Measurements from ENCODE around the gene UVSSA. TPM values are rescaled to one million over a fixed set of nuclear protein-coding genes. Genes with fewer than 3 reads are reported as not detected.

UVSSA gene
- total and polyA plus RNA-seq, 5 donors from 2014 or later, result 2.1 to 42.9 (median 4.0) TPM

DNA sequence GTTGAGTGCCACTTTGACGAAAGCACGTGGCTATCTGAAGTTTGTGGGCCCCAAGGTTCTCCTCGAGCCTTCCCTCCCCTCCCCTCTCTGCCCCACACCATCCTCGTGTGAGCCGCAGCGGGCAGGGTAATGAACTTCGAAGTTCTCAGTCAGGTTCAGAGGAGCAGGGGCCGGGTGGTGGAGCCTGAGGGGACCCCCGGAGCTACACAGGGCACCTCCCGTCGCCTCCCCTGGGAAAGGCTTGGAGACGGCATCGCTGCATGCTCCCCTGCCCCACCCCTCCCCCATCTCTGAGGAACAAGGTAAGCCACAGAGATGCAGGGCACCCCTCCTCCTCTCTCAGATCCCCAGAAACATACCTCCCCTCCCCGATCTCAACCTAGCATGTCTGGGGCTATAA lies 62.1 kb downstream of the UVSSA start:
- Mint-ChIP-seq H3K9me3 (peaks cover 0 to 4% (median 0%) of the 10 kb centered on the region in 7 donors), H3K4me3 (no peak overlapping the region), H3K4me1 (peaks cover 0 to 14% (median 4%) of the 10 kb centered on the region in 4 donors), H3K36me3 (no peaks in the 10 kb centered on the region), H3K27me3 (peaks cover 61% of the 10 kb centered on the region), H3K27ac (no peak overlapping the region)
- Histone ChIP-seq H3K4me1 (ENCODE audit: control insufficient read depth, insufficient read depth, low read length, poor library complexity, severe bottlenecking) (peaks cover 2% of the 10 kb centered on the region), H3K27me3 (ENCODE audit: control insufficient read depth, insufficient read depth, low read length) (peaks cover 7% of the 10 kb centered on the region), H3K27ac (ENCODE audit: insufficient read depth, low read length, poor library complexity, severe bottlenecking) (no peak overlapping the region), H3K4me3 (ENCODE audit: low read depth, low read length) (no peak overlapping the region), H3K36me3 (ENCODE audit: control insufficient read depth, insufficient read depth, low read length) (no peaks in the 10 kb centered on the region), H3K9me3 (ENCODE audit: control insufficient read depth in 2 of 2, low read length in 2 of 2) (no peaks in the 10 kb centered on the region)
- no peak for ATAC-seq (ENCODE audit: low read depth in 2 of 2)
- DNase-seq, result no peak

DNA sequence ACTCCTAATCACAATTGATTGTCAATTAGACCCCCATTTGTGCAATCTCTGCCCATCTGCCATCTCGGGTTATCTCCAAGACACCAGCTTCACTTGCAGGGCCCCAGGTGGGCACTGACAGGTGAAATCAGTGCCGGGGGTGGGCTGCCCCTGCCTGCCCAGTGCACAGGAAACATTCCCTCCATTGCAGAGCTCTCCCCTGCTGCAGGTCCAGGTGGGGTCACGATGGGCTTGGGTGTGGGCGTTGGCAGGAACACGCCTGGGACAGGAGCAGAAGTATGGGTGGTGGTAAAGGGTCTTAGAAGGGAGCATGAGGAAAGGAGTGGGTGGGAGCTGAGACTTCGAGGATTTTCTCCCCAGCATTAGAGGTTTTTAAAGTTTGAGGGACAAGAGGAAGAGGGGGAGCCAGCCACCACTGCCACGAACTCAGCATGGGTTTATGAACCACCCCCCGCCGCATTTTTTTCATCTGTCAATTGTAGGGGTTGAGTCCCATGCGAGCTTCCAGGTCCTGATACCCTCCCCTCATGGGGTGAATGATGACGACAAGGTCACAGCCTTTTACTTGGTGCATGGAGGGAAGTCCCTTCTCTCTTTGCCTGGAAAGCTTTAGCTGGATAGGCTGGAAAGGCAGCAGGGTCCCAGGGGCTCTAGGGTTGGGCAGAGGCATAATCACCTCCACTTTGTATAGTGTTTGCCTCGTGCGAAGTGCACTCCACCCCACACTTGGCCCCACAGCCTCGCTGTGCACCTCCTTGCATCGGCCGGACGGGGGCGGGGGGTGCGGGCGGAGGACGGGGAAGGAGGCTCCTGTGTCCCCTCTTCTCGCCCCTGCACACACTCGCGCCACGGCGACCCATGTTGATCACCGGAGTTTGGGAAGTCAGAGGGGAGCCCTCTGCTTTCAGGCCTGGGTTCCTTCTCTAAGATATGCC lies 62.8 kb downstream of the UVSSA start:
- Mint-ChIP-seq H3K27ac (no peak overlapping the region), H3K9me3 (peaks cover 0 to 4% (median 0%) of the 10 kb centered on the region in 7 donors), H3K27me3 (peaks cover 61% of the 10 kb centered on the region), H3K4me3 (peak overlapping the region in 1 of 4 donors; percentile 27), H3K4me1 (peaks cover 0 to 14% (median 4%) of the 10 kb centered on the region in 4 donors), H3K36me3 (no peaks in the 10 kb centered on the region)
- Histone ChIP-seq H3K36me3 (ENCODE audit: control insufficient read depth, insufficient read depth, low read length) (no peaks in the 10 kb centered on the region), H3K27ac (ENCODE audit: insufficient read depth, low read length, poor library complexity, severe bottlenecking) (no peak overlapping the region), H3K27me3 (ENCODE audit: control insufficient read depth, insufficient read depth, low read length) (peaks cover 7% of the 10 kb centered on the region), H3K4me1 (ENCODE audit: control insufficient read depth, insufficient read depth, low read length, poor library complexity, severe bottlenecking) (no peaks in the 10 kb centered on the region), H3K4me3 (ENCODE audit: low read depth, low read length) (no peak overlapping the region), H3K9me3 (ENCODE audit: control insufficient read depth in 2 of 2, low read length in 2 of 2) (no peaks in the 10 kb centered on the region)
- ATAC-seq (ENCODE audit: low read depth in 2 of 2) (no peak), DNase-seq (no peak)

DNA sequence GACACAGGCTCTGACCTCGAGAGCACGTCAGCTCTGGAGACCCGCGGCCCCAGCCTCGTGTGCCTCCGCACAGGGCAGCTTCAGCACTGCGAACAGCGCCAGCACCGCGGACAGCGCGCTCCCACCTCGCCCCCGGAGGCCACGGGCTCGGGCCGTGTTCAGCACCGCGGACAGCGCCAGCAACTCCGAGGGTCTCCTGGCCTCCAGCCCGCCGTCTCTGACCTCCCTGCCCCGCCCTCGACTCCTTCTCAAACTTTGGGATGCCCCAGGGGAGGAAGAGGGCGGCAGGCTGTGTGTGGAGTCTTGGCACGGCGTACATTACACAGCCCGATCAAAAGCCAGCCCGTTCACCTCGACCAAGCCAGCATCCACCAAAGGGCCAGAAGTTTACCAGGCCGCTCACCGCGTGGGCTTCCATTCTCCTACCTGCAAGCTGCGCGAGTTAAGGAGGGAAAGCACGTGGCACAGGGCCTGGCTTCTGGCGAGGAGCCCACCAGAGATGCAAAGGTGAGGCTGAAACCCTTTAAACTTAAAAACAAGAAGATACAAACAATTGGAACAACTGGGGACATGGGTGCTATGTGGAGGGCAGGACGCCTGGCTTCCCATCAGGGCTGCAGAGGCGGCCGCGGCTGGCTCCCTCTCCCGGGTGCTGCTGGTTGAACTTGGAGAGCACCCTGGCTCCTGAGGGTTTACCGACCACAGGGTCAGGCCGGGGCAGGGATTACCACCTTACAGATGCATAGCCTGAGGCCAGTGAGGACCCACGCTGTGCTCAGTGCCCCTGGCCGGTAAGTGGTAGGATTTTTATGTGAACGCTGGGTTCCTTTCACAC lies 63.7 kb downstream of the UVSSA start:
- peaks cover 60% of the 10 kb centered on the region for H3K27me3 Mint-ChIP-seq
- DNase-seq, result peak in 2 of 3 donors; percentile 26 to 28
- Histone ChIP-seq H3K4me1 (ENCODE audit: control insufficient read depth, insufficient read depth, low read length, poor library complexity, severe bottlenecking) (no peaks in the 10 kb centered on the region), H3K27me3 (ENCODE audit: control insufficient read depth, insufficient read depth, low read length) (peaks cover 7% of the 10 kb centered on the region), H3K36me3 (ENCODE audit: control insufficient read depth, insufficient read depth, low read length) (no peaks in the 10 kb centered on the region), H3K9me3 (ENCODE audit: control insufficient read depth in 2 of 2, low read length in 2 of 2) (no peaks in the 10 kb centered on the region), H3K27ac (ENCODE audit: insufficient read depth, low read length, poor library complexity, severe bottlenecking) (no peak overlapping the region), H3K4me3 (ENCODE audit: low read depth, low read length) (no peak overlapping the region)
- H3K4me1 Mint-ChIP-seq, result peaks cover 0 to 14% (median 2%) of the 10 kb centered on the region in 4 donors
- no peak for ATAC-seq (ENCODE audit: low read depth in 2 of 2)
- H3K4me3 Mint-ChIP-seq, result no peak overlapping the region
- H3K27ac Mint-ChIP-seq, result no peak overlapping the region
- peaks cover 0 to 4% (median 0%) of the 10 kb centered on the region in 7 donors for H3K9me3 Mint-ChIP-seq
- no peaks in the 10 kb centered on the region for H3K36me3 Mint-ChIP-seq

GRCh38 chr4:1411436-1412375 lies 64.7 kb downstream of the UVSSA start:
- H3K9me3 ChIP-seq (ENCODE audit: control insufficient read depth in 2 of 2, low read length in 2 of 2), result no peaks in the 10 kb centered on the region
- no peak overlapping the region for H3K27ac Mint-ChIP-seq

GRCh38 chr4:1412376-1413203 lies 65.6 kb downstream of the UVSSA start:
- Mint-ChIP-seq H3K36me3 (no peaks in the 10 kb centered on the region), H3K27ac (no peak overlapping the region), H3K4me3 (no peak overlapping the region), H3K4me1 (peaks cover 0 to 14% (median 2%) of the 10 kb centered on the region in 4 donors), H3K27me3 (peaks cover 61% of the 10 kb centered on the region), H3K9me3 (peaks cover 0 to 7% (median 0%) of the 10 kb centered on the region in 7 donors)
- no peak for ATAC-seq (ENCODE audit: low read depth in 2 of 2)
- no peaks in the 10 kb centered on the region for H3K4me1 ChIP-seq (ENCODE audit: control insufficient read depth, insufficient read depth, low read length, poor library complexity, severe bottlenecking)
- no peak overlapping the region for H3K27ac ChIP-seq (ENCODE audit: insufficient read depth, low read length, poor library complexity, severe bottlenecking)
- H3K27me3 ChIP-seq (ENCODE audit: control insufficient read depth, insufficient read depth, low read length), result peaks cover 7% of the 10 kb centered on the region
- H3K9me3 ChIP-seq (ENCODE audit: control insufficient read depth in 2 of 2, low read length in 2 of 2), result no peaks in the 10 kb centered on the region
- no peaks in the 10 kb centered on the region for H3K36me3 ChIP-seq (ENCODE audit: control insufficient read depth, insufficient read depth, low read length)
- no peak for DNase-seq
- no peak overlapping the region for H3K4me3 ChIP-seq (ENCODE audit: low read depth, low read length)

More at GRCh38 chr4:1411436-1412375, 64.7 kb downstream of the UVSSA start:
- no peak for DNase-seq
- no peaks in the 10 kb centered on the region for H3K4me1 ChIP-seq (ENCODE audit: control insufficient read depth, insufficient read depth, low read length, poor library complexity, severe bottlenecking)
- no peak overlapping the region for H3K4me3 ChIP-seq (ENCODE audit: low read depth, low read length)
- peak overlapping the region in 1 of 4 donors; percentile 46 for H3K4me3 Mint-ChIP-seq
- H3K27me3 ChIP-seq (ENCODE audit: control insufficient read depth, insufficient read depth, low read length), result peaks cover 7% of the 10 kb centered on the region
- no peaks in the 10 kb centered on the region for H3K36me3 ChIP-seq (ENCODE audit: control insufficient read depth, insufficient read depth, low read length)
- H3K27ac ChIP-seq (ENCODE audit: insufficient read depth, low read length, poor library complexity, severe bottlenecking), result no peak overlapping the region
- peaks cover 0 to 17% (median 2%) of the 10 kb centered on the region in 4 donors for H3K4me1 Mint-ChIP-seq
- peaks cover 0 to 7% (median 0%) of the 10 kb centered on the region in 7 donors for H3K9me3 Mint-ChIP-seq
- H3K27me3 Mint-ChIP-seq, result peaks cover 67% of the 10 kb centered on the region
- H3K36me3 Mint-ChIP-seq, result no peaks in the 10 kb centered on the region
- no peak for ATAC-seq (ENCODE audit: low read depth in 2 of 2)

DNA sequence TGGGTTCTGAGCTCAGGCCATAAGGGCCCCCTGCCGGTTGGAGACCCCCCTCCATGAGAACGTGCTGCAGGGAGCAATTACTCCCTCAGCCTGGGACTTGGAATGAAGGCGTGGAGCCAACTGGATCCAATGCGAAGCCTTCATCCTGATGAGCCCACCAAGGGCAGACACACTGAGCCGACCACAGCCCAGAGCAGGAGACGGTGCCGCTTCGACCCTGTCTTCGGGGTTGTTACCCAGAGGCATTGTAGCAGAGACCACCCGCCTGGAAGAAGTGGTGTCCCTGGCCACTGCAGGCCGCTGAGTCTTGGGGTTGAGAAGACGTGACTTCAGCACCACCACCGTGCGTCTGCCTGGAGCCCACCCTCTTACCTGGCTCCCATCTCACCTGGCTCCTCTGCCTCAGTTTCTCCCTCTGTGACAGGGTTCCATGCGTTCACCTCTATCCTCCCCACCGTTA lies 66.2 kb downstream of the UVSSA start:
- no peaks in the 10 kb centered on the region for H3K36me3 Mint-ChIP-seq
- DNase-seq, result no peak
- H3K27me3 Mint-ChIP-seq, result peaks cover 62% of the 10 kb centered on the region
- H3K4me1 Mint-ChIP-seq, result peaks cover 0 to 13% (median 2%) of the 10 kb centered on the region in 4 donors
- H3K9me3 ChIP-seq (ENCODE audit: control insufficient read depth in 2 of 2, low read length in 2 of 2), result no peaks in the 10 kb centered on the region
- no peak for ATAC-seq (ENCODE audit: low read depth in 2 of 2)
- H3K4me3 ChIP-seq (ENCODE audit: low read depth, low read length), result no peak overlapping the region
- H3K27ac ChIP-seq (ENCODE audit: insufficient read depth, low read length, poor library complexity, severe bottlenecking), result no peak overlapping the region
- no peak overlapping the region for H3K4me3 Mint-ChIP-seq
- H3K36me3 ChIP-seq (ENCODE audit: control insufficient read depth, insufficient read depth, low read length), result no peaks in the 10 kb centered on the region
- H3K9me3 Mint-ChIP-seq, result peaks cover 0 to 7% (median 0%) of the 10 kb centered on the region in 7 donors
- H3K27me3 ChIP-seq (ENCODE audit: control insufficient read depth, insufficient read depth, low read length), result peaks cover 7% of the 10 kb centered on the region
- no peaks in the 10 kb centered on the region for H3K4me1 ChIP-seq (ENCODE audit: control insufficient read depth, insufficient read depth, low read length, poor library complexity, severe bottlenecking)
- H3K27ac Mint-ChIP-seq, result no peak overlapping the region
